ENCODE measurements around the gene LNPEP.
A peak's percentile ranks its signal among the peaks of the same experiment; 100 is the strongest.

The LNPEP gene

GRCh38 chr5:96934708-96935558 is 947 bp upstream of the LNPEP start:
- peak overlapping the region; percentile 78 for H3K4me3 ChIP-seq (ENCODE audit: low read length)
- no peak for TF ChIP-seq ZNF274 (IDR thresholded peaks at IDR 0.05; ENCODE audit: low read depth, low read length)

- H3K4me3 ChIP-seq (ENCODE audit: low read length), result peak overlapping the region; percentile 71
- no peak for TF ChIP-seq ZNF274 (IDR thresholded peaks at IDR 0.05; ENCODE audit: low read depth, low read length)
These were observed 796 bp downstream of the LNPEP start for GRCh38 chr5:96936431-96937320.

- TF ChIP-seq ZNF274 (IDR thresholded peaks at IDR 0.05; ENCODE audit: low read depth, low read length), result no peak
- no peak overlapping the region for H3K4me3 ChIP-seq (ENCODE audit: low read length)
These were observed 4.7 kb downstream of the LNPEP start for GRCh38 chr5:96940586-96940985.

GRCh38 chr5:96941140-96941539 is 5.3 kb downstream of the LNPEP start:
- no peak for TF ChIP-seq ZNF274 (IDR thresholded peaks at IDR 0.05; ENCODE audit: low read depth, low read length)
- H3K4me3 ChIP-seq (ENCODE audit: low read length), result no peak overlapping the region

- no peak overlapping the region for H3K4me3 ChIP-seq (ENCODE audit: low read length)
- TF ChIP-seq ZNF274 (IDR thresholded peaks at IDR 0.05; ENCODE audit: low read depth, low read length), result no peak
These were observed 6.2 kb downstream of the LNPEP start for GRCh38 chr5:96942078-96942477.

GRCh38 chr5:96942911-96943310 is 7.0 kb downstream of the LNPEP start:
- no peak for TF ChIP-seq ZNF274 (IDR thresholded peaks at IDR 0.05; ENCODE audit: low read depth, low read length)
- no peak overlapping the region for H3K4me3 ChIP-seq (ENCODE audit: low read length)

GRCh38 chr5:96943799-96944198 is 7.9 kb downstream of the LNPEP start:
- no peak for TF ChIP-seq ZNF274 (IDR thresholded peaks at IDR 0.05; ENCODE audit: low read depth, low read length)
- H3K4me3 ChIP-seq (ENCODE audit: low read length), result no peak overlapping the region

- no peak overlapping the region for H3K4me3 ChIP-seq (ENCODE audit: low read length)
- no peak for TF ChIP-seq ZNF274 (IDR thresholded peaks at IDR 0.05; ENCODE audit: low read depth, low read length)
These were observed 9.4 kb downstream of the LNPEP start for GRCh38 chr5:96945144-96945897.

GRCh38 chr5:96946381-96946780 is 10.5 kb downstream of the LNPEP start:
- H3K4me3 ChIP-seq (ENCODE audit: low read length), result no peak overlapping the region
- TF ChIP-seq ZNF274 (IDR thresholded peaks at IDR 0.05; ENCODE audit: low read depth, low read length), result no peak

- TF ChIP-seq ZNF274 (IDR thresholded peaks at IDR 0.05; ENCODE audit: low read depth, low read length), result no peak
These were observed 16.4 kb downstream of the LNPEP start for GRCh38 chr5:96952118-96952750.

GRCh38 chr5:96952974-96953730 is 17.3 kb downstream of the LNPEP start:
- no peak overlapping the region for H3K4me3 ChIP-seq (ENCODE audit: low read length)
- TF ChIP-seq ZNF274 (IDR thresholded peaks at IDR 0.05; ENCODE audit: low read depth, low read length), result no peak

More at GRCh38 chr5:96952118-96952750, 16.4 kb downstream of the LNPEP start:
- H3K4me3 ChIP-seq (ENCODE audit: low read length), result no peak overlapping the region

GRCh38 chr5:96957254-96958049 is 21.6 kb downstream of the LNPEP start:
- H3K4me3 ChIP-seq (ENCODE audit: low read length), result peak overlapping the region; percentile 43

More at GRCh38 chr5:96957254-96958049, 21.6 kb downstream of the LNPEP start:
- TF ChIP-seq ZNF274 (IDR thresholded peaks at IDR 0.05; ENCODE audit: low read depth, low read length), result no peak
